ENCODE measurements around the gene IP6K1.
"Not testable (repeated sequence)": the region's sequence is repeated elsewhere in the genome, so short reads cannot be mapped to it uniquely, and the experiment has no call there.

Gene IP6K1

GRCh38 chr3:49690856-49691255, 95.5 kb downstream of the IP6K1 start:
- in situ Hi-C loops (cut with MboI; ENCODE audit: low sequenced_read_pairs): not testable (repeated sequence)

GRCh38 chr3:49689908-49690624, 96.3 kb downstream of the IP6K1 start:
- in situ Hi-C loops (cut with MboI; ENCODE audit: low sequenced_read_pairs): not testable (repeated sequence)

- in situ Hi-C loops (cut with MboI; ENCODE audit: low sequenced_read_pairs): no loop called here
Measured at GRCh38 chr3:49689046-49689907, 97.1 kb downstream of the IP6K1 start, which contains the start of the genes MST1 and RNF123. TSS of gene MST1 (minus strand) at chr3:49689474. CDS start at chr3:49688691, 783 bp downstream. TSS of gene RNF123 (plus strand) at chr3:49689557. CDS start at chr3:49691166, 1,609 bp downstream.

GRCh38 chr3:49688338-49689045, 97.8 kb downstream of the IP6K1 start:
- in situ Hi-C loops (cut with MboI; ENCODE audit: low sequenced_read_pairs): not testable (repeated sequence)

- in situ Hi-C loops (cut with MboI; ENCODE audit: low sequenced_read_pairs): not testable (repeated sequence)
Measured at GRCh38 chr3:49687424-49687795, 98.9 kb downstream of the IP6K1 start.

- in situ Hi-C loops (cut with MboI; ENCODE audit: low sequenced_read_pairs): not testable (repeated sequence)
Measured at GRCh38 chr3:49686769-49687423, 99.4 kb downstream of the IP6K1 start.

GRCh38 chr3:49686346-49686745, 100.0 kb downstream of the IP6K1 start:
- in situ Hi-C loops (cut with MboI; ENCODE audit: low sequenced_read_pairs): not testable (repeated sequence)

GRCh38 chr3:49685846-49686245, 100.5 kb downstream of the IP6K1 start:
- in situ Hi-C loops (cut with MboI; ENCODE audit: low sequenced_read_pairs): not testable (repeated sequence)

GRCh38 chr3:49685103-49685502, 101.2 kb downstream of the IP6K1 start:
- in situ Hi-C loops (cut with MboI; ENCODE audit: low sequenced_read_pairs): not testable (repeated sequence)

- in situ Hi-C loops (cut with MboI; ENCODE audit: low sequenced_read_pairs): not testable (repeated sequence)
Measured at GRCh38 chr3:49684453-49684852, 101.9 kb downstream of the IP6K1 start.

- in situ Hi-C loops (cut with MboI; ENCODE audit: low sequenced_read_pairs): no loop called here
Measured at GRCh38 chr3:49683162-49683561, 103.2 kb downstream of the IP6K1 start.

GRCh38 chr3:49681543-49681942, 104.8 kb downstream of the IP6K1 start:
- in situ Hi-C loops (cut with MboI; ENCODE audit: low sequenced_read_pairs): no loop called here

GRCh38 chr3:49681232-49681522, 105.2 kb downstream of the IP6K1 start:
- in situ Hi-C loops (cut with MboI; ENCODE audit: low sequenced_read_pairs): no loop called here

- in situ Hi-C loops (cut with MboI; ENCODE audit: low sequenced_read_pairs): no loop called here
Measured at GRCh38 chr3:49680493-49681231, 105.7 kb downstream of the IP6K1 start.

GRCh38 chr3:49675912-49676311, 110.4 kb downstream of the IP6K1 start:
- in situ Hi-C loops (cut with MboI; ENCODE audit: low sequenced_read_pairs): no loop called here

- in situ Hi-C loops (cut with MboI; ENCODE audit: low sequenced_read_pairs): loop anchor here (25.0 kb wide), 1 partner anchor 112 kb away; the partner anchor contains the start of gene BSN
Measured at GRCh38 chr3:49674497-49674983, 111.8 kb downstream of the IP6K1 start.
